MM.1S (cell line): ENCODE measurements around the gene CEP192.
"Not testable (repeated sequence)": the region's sequence is repeated elsewhere in the genome, so short reads cannot be mapped to it uniquely, and the experiment has no call there.

Source experiments
- DNase-seq: peaks from one replicate; pipeline ENCODE4 v3.0.0-alpha.2; 2015
- H2AFZ ChIP-seq: fragments of 300-600 bp; sonication (generic); 2 replicates; pipeline ENCODE4 v1.6.0; 2016; ENCODE audit warnings: antibody characterized with exemption, low read length
- H3F3A ChIP-seq: fragments of 300-600 bp; sonication (generic); 2 replicates; pipeline ENCODE4 v1.6.1; 2016; ENCODE audit warnings: mild to moderate bottlenecking, antibody characterized with exemption, low read length, moderate library complexity, mixed read lengths; ENCODE audit not compliant: insufficient read depth
- H3K27ac ChIP-seq: fragments of 300-600 bp; sonication (generic); 2 replicates; pipeline ENCODE4 v1.5.1; 2016; ENCODE audit warnings: mild to moderate bottlenecking, low read length
- H3K27me3 ChIP-seq: fragments of 300-600 bp; sonication (generic); replicated peaks from 2 replicates; pipeline ENCODE4 v1.6.0; 2016; ENCODE audit warnings: low read length; ENCODE audit not compliant: insufficient read depth
- H3K36me3 ChIP-seq: fragments of 300-600 bp; sonication (generic); replicated peaks from 2 replicates; pipeline ENCODE4 v1.6.1; 2016; ENCODE audit warnings: mild to moderate bottlenecking, low read length, mixed read lengths; ENCODE audit not compliant: insufficient read depth
- H3K4me1 ChIP-seq: fragments of 300-600 bp; sonication (generic); 2 replicates; pipeline ENCODE4 v1.6.1; 2016; ENCODE audit warnings: low read length, mixed read lengths
- H3K4me2 ChIP-seq: fragments of 300-600 bp; sonication (generic); 2 replicates; pipeline ENCODE4 v1.6.0; 2016; ENCODE audit warnings: low read depth, low read length
- H3K4me3 ChIP-seq: fragments of 300-600 bp; sonication (generic); 2 replicates; pipeline ENCODE4 v1.5.1; 2016; ENCODE audit warnings: low read length, mixed read lengths
- H3K79me2 ChIP-seq: fragments of 300-600 bp; sonication (generic); 2 replicates; pipeline ENCODE4 v1.6.1; 2016; ENCODE audit warnings: mixed run types, low read length, mixed read lengths
- H3K9ac ChIP-seq: fragments of 300-600 bp; sonication (generic); 2 replicates; pipeline ENCODE4 v1.6.1; 2016; ENCODE audit warnings: low read length, mixed read lengths
- H3K9me2 ChIP-seq: fragments of 300-600 bp; sonication (generic); replicated peaks from 2 replicates; pipeline ENCODE4 v1.6.1; 2016; ENCODE audit warnings: mild to moderate bottlenecking, low read length, mixed read lengths; ENCODE audit not compliant: insufficient read depth
- H3K9me3 ChIP-seq: fragments of 300-600 bp; sonication (generic); replicated peaks from 2 replicates; pipeline ENCODE4 v1.6.1; 2016; ENCODE audit warnings: mild to moderate bottlenecking, low read length, mixed read lengths; ENCODE audit not compliant: insufficient read depth
- H4K20me1 ChIP-seq: fragments of 300-600 bp; sonication (generic); 2 replicates; pipeline ENCODE4 v1.6.1; 2016; ENCODE audit warnings: mild to moderate bottlenecking, low read length, moderate library complexity, mixed read lengths; ENCODE audit not compliant: insufficient read depth
- EZH2phosphoT487 ChIP-seq: fragments of 300-600 bp; sonication (generic); IDR thresholded peaks from 2 replicates; pipeline ENCODE4 v1.6.1; 2018; ENCODE audit warnings: antibody characterized with exemption, low read length
- TF ChIP-seq, protein P1 (sequence below): fragments of 300-600 bp; sonication (generic); IDR thresholded peaks from 2 replicates; pipeline ENCODE4 v1.5.1; 2016; ENCODE audit warnings: antibody characterized with exemption, low read length, mixed read lengths

The CEP192 gene

DNA sequence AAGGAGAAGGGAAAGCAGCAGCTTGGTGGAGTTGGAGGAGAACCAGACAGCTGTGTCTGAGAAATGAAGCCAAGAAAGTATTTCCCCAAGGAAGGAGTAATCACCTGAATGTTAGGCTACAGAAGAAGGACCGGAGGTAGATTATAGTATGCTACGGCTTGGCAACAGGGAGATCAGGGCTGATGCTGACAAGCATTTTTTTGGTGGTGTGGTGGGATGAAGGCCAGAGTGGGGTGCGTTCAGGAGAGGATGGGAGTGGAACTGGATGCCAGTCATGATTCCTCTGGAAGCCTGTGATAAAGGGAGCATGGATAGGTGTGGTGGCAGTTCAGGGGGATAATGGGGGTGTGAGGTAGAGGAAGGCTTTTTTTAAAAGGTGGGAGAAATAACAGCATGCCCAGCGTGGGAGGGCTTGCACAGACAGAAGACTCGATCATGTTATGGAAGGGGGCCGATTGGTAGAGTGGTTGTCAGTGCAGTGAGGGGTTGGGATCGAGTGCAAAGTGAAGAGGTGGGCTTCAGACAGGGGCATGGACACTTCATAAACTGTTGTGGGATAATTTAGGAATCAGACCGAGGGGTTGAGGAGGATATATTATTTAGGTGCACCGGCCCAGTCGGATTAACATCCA is 5.6 kb downstream of the CEP192 start:
- no peak overlapping the region for H3K9ac ChIP-seq
- 0 out of 2 replicates have a peak, but pooled peaks cover 8% of the 10 kb centered on the region for H3K4me1 ChIP-seq
- DNase-seq = no peak
- H3K36me3 ChIP-seq = no peaks in the 10 kb centered on the region; the same call in 1 of the 2 replicates
- no peaks in the 10 kb centered on the region for H3K9me2 ChIP-seq
- no peak overlapping the region for H3K27ac ChIP-seq
- H3K4me2 ChIP-seq = no peak overlapping the region
- peaks cover 99% of the 10 kb centered on the region for H3K79me2 ChIP-seq
- H3K4me3 ChIP-seq = no peak overlapping the region
- H3F3A ChIP-seq = peaks cover 1% of the 10 kb centered on the region; the same call in 1 of the 2 replicates
- no peak for TF ChIP-seq EZH2phosphoT487
- TF ChIP-seq, protein P1, sequence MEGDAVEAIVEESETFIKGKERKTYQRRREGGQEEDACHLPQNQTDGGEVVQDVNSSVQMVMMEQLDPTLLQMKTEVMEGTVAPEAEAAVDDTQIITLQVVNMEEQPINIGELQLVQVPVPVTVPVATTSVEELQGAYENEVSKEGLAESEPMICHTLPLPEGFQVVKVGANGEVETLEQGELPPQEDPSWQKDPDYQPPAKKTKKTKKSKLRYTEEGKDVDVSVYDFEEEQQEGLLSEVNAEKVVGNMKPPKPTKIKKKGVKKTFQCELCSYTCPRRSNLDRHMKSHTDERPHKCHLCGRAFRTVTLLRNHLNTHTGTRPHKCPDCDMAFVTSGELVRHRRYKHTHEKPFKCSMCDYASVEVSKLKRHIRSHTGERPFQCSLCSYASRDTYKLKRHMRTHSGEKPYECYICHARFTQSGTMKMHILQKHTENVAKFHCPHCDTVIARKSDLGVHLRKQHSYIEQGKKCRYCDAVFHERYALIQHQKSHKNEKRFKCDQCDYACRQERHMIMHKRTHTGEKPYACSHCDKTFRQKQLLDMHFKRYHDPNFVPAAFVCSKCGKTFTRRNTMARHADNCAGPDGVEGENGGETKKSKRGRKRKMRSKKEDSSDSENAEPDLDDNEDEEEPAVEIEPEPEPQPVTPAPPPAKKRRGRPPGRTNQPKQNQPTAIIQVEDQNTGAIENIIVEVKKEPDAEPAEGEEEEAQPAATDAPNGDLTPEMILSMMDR = no peak
- peaks cover 17% of the 10 kb centered on the region; the same call in 1 of the 2 replicates for H4K20me1 ChIP-seq
- H3K27me3 ChIP-seq = no peaks in the 10 kb centered on the region
- no peak overlapping the region for H2AFZ ChIP-seq
- no peaks in the 10 kb centered on the region for H3K9me3 ChIP-seq

DNA sequence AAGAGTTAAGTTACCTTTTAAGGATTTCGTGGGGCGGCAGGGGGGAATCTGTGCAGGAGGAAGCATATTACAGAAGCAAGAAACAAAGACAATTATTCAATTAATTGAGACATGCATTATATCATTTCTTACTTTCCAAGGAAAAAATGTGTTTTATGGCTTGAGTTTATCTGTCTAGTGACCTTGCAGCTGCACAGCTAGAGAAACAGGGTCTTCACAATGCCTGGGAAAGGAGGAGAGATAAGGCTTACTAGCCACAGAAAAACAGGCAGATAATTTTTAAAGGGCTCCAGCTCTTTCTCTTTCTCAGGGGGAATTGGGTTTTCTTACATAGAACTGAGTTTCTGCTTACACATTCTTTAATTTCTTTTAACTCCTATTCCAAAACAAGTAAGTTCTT is 6.2 kb downstream of the CEP192 start:
- not testable (repeated sequence) for H3K27ac ChIP-seq, H3F3A ChIP-seq, H3K4me2 ChIP-seq, H3K4me3 ChIP-seq, H3K36me3 ChIP-seq, H3K9me2 ChIP-seq, DNase-seq, H3K27me3 ChIP-seq, H3K9ac ChIP-seq, H3K9me3 ChIP-seq, H2AFZ ChIP-seq, H3K4me1 ChIP-seq
- H3K79me2 ChIP-seq = peaks cover 98% of the 10 kb centered on the region
- H4K20me1 ChIP-seq = peaks cover 17% of the 10 kb centered on the region; the same call in 1 of the 2 replicates

DNA sequence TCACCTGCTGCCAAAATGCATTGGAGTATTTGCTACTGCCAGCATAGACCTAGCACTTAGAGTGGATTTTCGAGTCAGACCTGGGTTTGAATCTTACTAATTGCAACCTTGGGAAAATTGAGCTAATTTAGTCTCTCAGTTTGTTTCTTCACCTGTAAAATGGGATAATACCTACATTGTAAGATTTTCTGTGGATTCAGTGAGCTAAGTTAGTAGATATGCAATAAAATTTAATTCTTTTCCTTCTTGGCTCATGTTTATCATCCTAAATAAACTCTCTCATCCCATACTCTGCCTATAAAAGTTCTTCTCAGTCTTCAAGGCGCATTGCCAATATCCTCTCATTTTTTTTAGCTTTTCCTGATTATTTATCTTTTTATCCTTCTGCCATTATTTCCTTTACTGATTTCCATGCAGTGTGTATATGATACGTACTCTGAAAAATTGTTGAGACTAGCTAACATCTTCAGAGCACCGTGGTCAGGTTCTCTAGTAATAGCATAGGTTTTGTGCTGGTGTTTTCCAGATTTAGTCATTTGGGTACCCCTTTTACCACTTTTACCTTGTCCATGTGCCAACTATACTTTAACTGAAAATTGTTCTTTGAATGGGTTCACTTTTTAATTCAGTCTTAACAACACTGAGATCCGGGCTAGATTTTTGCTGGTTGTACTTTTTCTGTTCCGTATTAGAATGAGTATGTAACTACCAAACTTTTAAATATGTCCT is 7.3 kb downstream of the CEP192 start:
- Histone ChIP-seq H2AFZ (no peak overlapping the region), H3K4me1 (no peaks in the 10 kb centered on the region), H3K9me2 (no peaks in the 10 kb centered on the region), H3K27me3 (no peaks in the 10 kb centered on the region), H3K9me3 (no peaks in the 10 kb centered on the region), H3K4me2 (no peak overlapping the region), H4K20me1 (peaks cover 14% of the 10 kb centered on the region; the same call in 1 of the 2 replicates), H3K4me3 (no peak overlapping the region), H3K79me2 (peaks cover 95% of the 10 kb centered on the region), H3F3A (no peaks in the 10 kb centered on the region), H3K27ac (no peak overlapping the region), H3K9ac (no peak overlapping the region), H3K36me3 (peaks cover 7% of the 10 kb centered on the region; the same call in 1 of the 2 replicates)
- TF ChIP-seq EZH2phosphoT487 = no peak
- no peak for DNase-seq

DNA sequence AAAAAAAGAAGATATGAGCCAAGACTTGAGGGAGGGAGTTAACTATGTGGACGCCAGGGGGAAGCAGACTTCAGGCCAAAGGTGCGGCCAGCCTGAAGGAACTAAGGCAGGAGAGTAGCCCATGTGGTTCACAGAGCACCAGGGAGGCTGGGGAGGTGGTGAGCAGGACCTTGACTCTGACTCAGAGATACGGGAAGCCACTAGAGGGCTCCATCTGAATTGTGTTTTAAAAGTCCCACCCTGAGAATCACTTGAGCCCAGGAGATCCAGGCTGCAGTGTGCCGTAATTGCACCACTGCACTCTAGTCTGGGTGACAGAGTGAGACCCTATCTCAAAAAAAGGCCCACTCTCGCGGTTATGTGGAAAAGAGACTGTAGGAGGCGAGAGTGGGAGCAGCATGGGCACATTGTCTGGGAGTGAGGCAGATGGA is 12.3 kb downstream of the CEP192 start:
- Histone ChIP-seq H3K9me2 (no peaks in the 10 kb centered on the region), H3K79me2 (peaks cover 86% of the 10 kb centered on the region), H3K4me3 (no peak overlapping the region), H3K27me3 (no peaks in the 10 kb centered on the region), H4K20me1 (peaks cover 4% of the 10 kb centered on the region; the same call in 1 of the 2 replicates), H3K4me2 (no peak overlapping the region), H3F3A (no peaks in the 10 kb centered on the region), H3K27ac (no peak overlapping the region), H3K36me3 (peaks cover 7% of the 10 kb centered on the region; the same call in 1 of the 2 replicates), H3K9me3 (no peaks in the 10 kb centered on the region), H3K9ac (no peak overlapping the region), H3K4me1 (no peaks in the 10 kb centered on the region), H2AFZ (no peak overlapping the region)
- DNase-seq = peak; percentile 21
- TF ChIP-seq EZH2phosphoT487 = no peak
- TF ChIP-seq, protein P1 = peak; percentile 33
